GM13977 (cell line): ENCODE measurements around the gene MTRR.

ENCODE experiments used
- DNase-seq: peaks from one replicate; pipeline ENCODE4 v3.0.0; 2012; ENCODE audit warnings: low spot score
- in situ Hi-C: fragments of 300-500 bp; cut with MboI; formaldehyde crosslinking; loops from one replicate; pipeline ENCODE4 v1.12.0; 2022; ENCODE audit warnings: low sequenced_read_pairs, low pct_unique_long_range_greater_than_20kb, mixed read lengths, inconsistent platforms; ENCODE audit not compliant: unreplicated experiment
- TF ChIP-seq, protein P1 (sequence below): IDR thresholded peaks from 2 replicates; pipeline ENCODE4 v1.5.1; 2012; ENCODE audit warnings: mild to moderate bottlenecking, control low read depth; ENCODE audit not compliant: insufficient read depth; ENCODE audit errors: extremely low read depth, missing control alignments

Gene MTRR

GRCh38 chr5:7916171-7916804 is 47.3 kb downstream of the MTRR start:
- TF ChIP-seq, protein P1, sequence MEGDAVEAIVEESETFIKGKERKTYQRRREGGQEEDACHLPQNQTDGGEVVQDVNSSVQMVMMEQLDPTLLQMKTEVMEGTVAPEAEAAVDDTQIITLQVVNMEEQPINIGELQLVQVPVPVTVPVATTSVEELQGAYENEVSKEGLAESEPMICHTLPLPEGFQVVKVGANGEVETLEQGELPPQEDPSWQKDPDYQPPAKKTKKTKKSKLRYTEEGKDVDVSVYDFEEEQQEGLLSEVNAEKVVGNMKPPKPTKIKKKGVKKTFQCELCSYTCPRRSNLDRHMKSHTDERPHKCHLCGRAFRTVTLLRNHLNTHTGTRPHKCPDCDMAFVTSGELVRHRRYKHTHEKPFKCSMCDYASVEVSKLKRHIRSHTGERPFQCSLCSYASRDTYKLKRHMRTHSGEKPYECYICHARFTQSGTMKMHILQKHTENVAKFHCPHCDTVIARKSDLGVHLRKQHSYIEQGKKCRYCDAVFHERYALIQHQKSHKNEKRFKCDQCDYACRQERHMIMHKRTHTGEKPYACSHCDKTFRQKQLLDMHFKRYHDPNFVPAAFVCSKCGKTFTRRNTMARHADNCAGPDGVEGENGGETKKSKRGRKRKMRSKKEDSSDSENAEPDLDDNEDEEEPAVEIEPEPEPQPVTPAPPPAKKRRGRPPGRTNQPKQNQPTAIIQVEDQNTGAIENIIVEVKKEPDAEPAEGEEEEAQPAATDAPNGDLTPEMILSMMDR = no peak
- in situ Hi-C loops = loop anchor here (25.0 kb wide), 1 partner anchor 546 kb away; no protein-coding TSS in a partner anchor
- DNase-seq = no peak

DNA sequence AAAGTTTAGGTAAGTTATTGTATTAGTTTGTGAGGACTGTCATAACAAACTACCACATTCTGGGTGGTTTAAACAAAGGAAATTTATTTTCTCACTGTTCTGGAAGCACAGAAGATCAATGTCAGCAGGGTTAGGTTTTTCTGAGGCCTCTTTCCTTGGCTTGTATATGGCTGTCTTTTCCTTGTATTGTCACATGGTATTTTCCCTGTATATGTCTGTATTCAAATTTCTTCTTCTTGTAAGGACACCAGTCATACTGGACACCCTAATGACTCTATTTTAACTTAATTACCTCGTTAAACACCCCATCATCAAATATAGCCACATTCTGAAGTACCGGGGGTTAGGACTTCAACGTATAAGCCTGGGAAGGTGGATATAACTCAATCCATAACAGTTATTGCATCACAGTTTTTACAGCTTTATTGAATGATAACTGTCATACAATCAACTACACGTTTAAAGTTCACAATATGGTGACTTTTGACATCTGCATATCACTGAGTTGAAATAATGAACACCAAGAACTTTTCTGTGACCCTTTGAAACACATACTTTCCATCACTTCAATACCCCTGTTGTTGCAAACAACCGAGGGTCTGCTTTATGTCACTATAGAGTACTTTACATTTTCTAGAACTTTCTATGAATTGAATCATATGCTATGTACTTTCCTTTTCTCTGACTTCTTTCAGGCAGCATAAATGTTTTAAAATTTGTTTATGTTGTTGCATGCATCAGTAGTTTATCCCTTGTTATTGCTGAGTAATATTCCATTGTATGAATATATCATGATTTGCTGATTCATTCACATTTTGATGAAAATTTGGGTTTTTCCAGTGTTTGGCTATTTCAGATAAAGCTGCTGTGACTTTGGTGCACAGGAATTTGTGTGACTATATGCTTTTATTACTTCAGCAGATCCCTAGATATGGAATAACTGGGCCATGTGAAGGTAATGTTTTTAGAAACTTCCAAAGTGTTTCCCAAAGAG is 48.5 kb downstream of the MTRR start:
- in situ Hi-C loops = loop anchor here (25.0 kb wide), 1 partner anchor 545 kb away; no protein-coding TSS in a partner anchor
- DNase-seq = no peak
- TF ChIP-seq, protein P1 = no peak

- in situ Hi-C loops = loop anchor here (25.0 kb wide), 2 partner anchors 261 to 1286 kb away; no protein-coding TSS in a partner anchor
- TF ChIP-seq, protein P1 = no peak
- DNase-seq = no peak
Observed at GRCh38 chr5:7925961-7926695, 57.2 kb downstream of the MTRR start.

DNA sequence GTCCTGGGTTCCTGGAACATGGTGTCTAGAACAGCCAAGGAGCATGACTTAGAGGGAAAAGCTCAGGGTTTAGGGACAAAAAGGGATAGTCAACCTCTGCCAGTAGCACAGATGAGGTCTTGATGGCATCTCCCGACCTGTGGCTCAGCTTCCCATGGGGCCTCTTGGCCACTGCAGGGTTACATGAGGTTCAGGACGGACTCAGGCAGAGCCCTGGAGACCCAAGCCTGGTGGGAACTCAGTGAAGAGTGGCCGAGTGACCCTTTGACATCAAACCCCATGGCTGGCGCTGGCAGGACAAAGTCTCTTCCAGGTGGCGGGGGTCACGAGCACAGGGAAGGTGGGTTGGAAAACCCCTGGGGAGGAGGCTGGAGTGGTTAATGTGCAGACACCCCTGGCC is 57.8 kb downstream of the MTRR start:
- in situ Hi-C loops = loop anchor here (25.0 kb wide), 2 partner anchors 261 to 1286 kb away; no protein-coding TSS in a partner anchor
- TF ChIP-seq, protein P1 = no peak
- no peak for DNase-seq

DNA sequence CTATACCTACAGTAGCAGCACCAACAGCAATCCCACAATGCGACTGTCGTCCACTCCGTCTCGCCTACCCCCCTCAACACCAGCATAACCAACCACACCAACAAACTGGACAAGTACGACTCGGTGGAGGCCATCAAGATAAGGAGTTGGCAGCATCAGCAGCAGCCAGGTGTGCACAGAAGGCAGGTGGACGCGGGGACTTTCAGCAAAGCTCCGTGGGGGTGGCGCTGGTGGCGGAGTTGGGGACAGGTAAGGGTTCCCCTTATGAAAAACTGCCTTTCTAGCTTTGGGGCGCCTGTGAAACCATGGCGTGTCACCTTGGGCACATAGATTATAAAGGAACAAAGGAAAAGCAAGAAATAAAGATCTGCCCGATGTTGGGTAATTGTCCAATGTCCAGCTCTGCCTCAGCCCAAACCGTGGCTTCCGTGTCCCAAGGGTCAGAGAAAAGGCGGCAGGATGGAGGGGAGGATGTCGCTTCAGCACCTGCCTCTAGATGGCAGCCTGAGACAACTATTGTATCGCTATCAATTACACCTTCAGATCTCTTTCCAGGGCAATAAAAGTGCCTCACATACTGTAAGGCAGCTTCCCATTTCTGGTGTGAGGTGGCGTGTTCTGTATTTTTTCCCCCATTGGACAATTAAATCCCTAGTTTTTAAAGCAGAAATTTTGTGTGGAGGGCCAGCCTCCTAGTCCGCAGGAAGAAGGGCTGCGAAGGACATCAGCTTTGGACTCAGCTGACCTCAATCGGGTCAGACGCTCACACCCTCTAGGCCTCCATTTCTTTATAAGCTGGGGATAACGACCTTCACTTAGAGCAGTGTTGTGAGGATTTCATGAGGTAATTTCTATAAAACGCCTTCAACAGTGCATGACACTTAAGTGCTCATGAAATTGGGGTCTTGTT is 58.8 kb downstream of the MTRR start:
- peak; percentile 69 for DNase-seq
- TF ChIP-seq, protein P1 = peak; percentile 88
- in situ Hi-C loops = loop anchor here (25.0 kb wide), 2 partner anchors 260 to 1285 kb away; no protein-coding TSS in a partner anchor
